BJ (cell line): ENCODE data around the gene LYPLAL1. TPM values are rescaled to one million over a fixed set of nuclear protein-coding genes. Genes with fewer than 3 reads are reported as not detected.
"Not testable (repeated sequence)": the region's sequence is repeated elsewhere in the genome, so short reads cannot be mapped to it uniquely, and the experiment has no call there.

Source experiments
- CTCF ChIA-PET: fragments of 350-600 bp; formaldehyde crosslinking; extraction: SDS; loops from one replicate; lab custom pipeline; 2021; ENCODE audit warnings: antibody characterized with exemption, inconsistent platforms; lab: Yijun Ruan, JAX
- POLR2A ChIA-PET: fragments of 300-600 bp; sonication (Branson Sonifier 250); formaldehyde crosslinking; extraction: SDS; loops from one replicate; lab custom pipeline; 2021; ENCODE audit warnings: antibody characterized with exemption; lab: Charles Lee
- DNase-seq: peaks from one replicate; pipeline ENCODE4 v3.0.0-alpha.2; 2011; ENCODE audit warnings: low read depth
- H3K27me3 ChIP-seq: 2 replicates; pipeline ENCODE4 v1.6.0; 2011; ENCODE audit warnings: low read length; ENCODE audit not compliant: control insufficient read depth, insufficient read depth
- H3K36me3 ChIP-seq: 2 replicates; pipeline ENCODE4 v1.5.1; 2011; ENCODE audit warnings: low read length; ENCODE audit not compliant: control insufficient read depth, insufficient read depth
- H3K4me3 ChIP-seq: 2 replicates; pipeline ENCODE4 v1.5.1; 2011; ENCODE audit warnings: low read depth, mild to moderate bottlenecking, control low read depth, low read length
- CTCF ChIP-seq: IDR thresholded peaks from 2 replicates; pipeline ENCODE4 v1.5.1; 2011; ENCODE audit warnings: low read depth, mild to moderate bottlenecking, control low read depth, inconsistent platforms, low read length, moderate library complexity; ENCODE audit not compliant: insufficient read depth
- polyA plus RNA-seq: library from polyadenylated mRNA; depleted of rRNA; stranded (reverse); fragments of >200 nt; gene quantifications from 2 replicates; pipeline ENCODE4 v1.2.3, GENCODE V29; 2011

LYPLAL1 gene
- polyA plus RNA-seq, 1 experiment, result 4.1 TPM

GRCh38 chr1:219189021-219189824 is 15.5 kb downstream of the LYPLAL1 start:
- ChIA-PET POLR2A (no interaction called here), CTCF (interaction anchor here (1.2 to 1.3 kb wide), 3 partner anchors 9 to 850 kb away, joined by 3 to 6 read pairs (median 4); no protein-coding TSS in a partner anchor)
- Histone ChIP-seq H3K4me3 (no peak overlapping the region), H3K27me3 (no peaks in the 10 kb centered on the region), H3K36me3 (no peaks in the 10 kb centered on the region)
- no peak for TF ChIP-seq CTCF
- peak; percentile 80 for DNase-seq

- ChIA-PET CTCF (interaction anchor here (1.2 to 1.3 kb wide), 2 partner anchors 9 to 851 kb away, joined by 3 to 4 read pairs; no protein-coding TSS in a partner anchor), POLR2A (no interaction called here)
- Histone ChIP-seq H3K36me3 (no peaks in the 10 kb centered on the region), H3K4me3 (no peak overlapping the region), H3K27me3 (no peaks in the 10 kb centered on the region)
- no peak for DNase-seq
- no peak for TF ChIP-seq CTCF
Measured at GRCh38 chr1:219189952-219190351, 16.3 kb downstream of the LYPLAL1 start.

GRCh38 chr1:219190605-219191004 is 16.9 kb downstream of the LYPLAL1 start:
- Histone ChIP-seq H3K27me3 (no peaks in the 10 kb centered on the region), H3K4me3 (no peak overlapping the region), H3K36me3 (no peaks in the 10 kb centered on the region)
- DNase-seq, result no peak
- CTCF ChIA-PET, result no interaction called here
- TF ChIP-seq CTCF, result no peak
- POLR2A ChIA-PET, result no interaction called here

GRCh38 chr1:219195833-219196232 is 22.2 kb downstream of the LYPLAL1 start:
- H3K36me3 ChIP-seq, DNase-seq, H3K27me3 ChIP-seq, POLR2A ChIA-PET, H3K4me3 ChIP-seq, CTCF ChIA-PET: not testable (repeated sequence)

- ChIA-PET POLR2A (no interaction called here), CTCF (interaction anchor here (1.1 kb wide), 1 partner anchor 11 kb away, joined by 3 read pairs; no protein-coding TSS in a partner anchor)
- peaks cover 2% of the 10 kb centered on the region; the same call in 1 of the 2 replicates for H3K36me3 ChIP-seq
- no peak for DNase-seq
- TF ChIP-seq CTCF, result no peak
- H3K4me3 ChIP-seq, result no peak overlapping the region
- no peaks in the 10 kb centered on the region for H3K27me3 ChIP-seq
Measured at GRCh38 chr1:219201656-219202055, 28.0 kb downstream of the LYPLAL1 start.
